HL-60 (cell line): Measurements from ENCODE around the gene H2BW1.
"Not testable (repeated sequence)": the region's sequence is repeated elsewhere in the genome, so short reads cannot be mapped to it uniquely, and the experiment has no call there.

Experiments
- GABPA ChIP-seq: IDR thresholded peaks from 2 replicates; pipeline ENCODE4 v1.6.1; 2012; ENCODE audit warnings: low read depth
- POLR2AphosphoS5 ChIP-seq: IDR thresholded peaks from 2 replicates; pipeline ENCODE4 v1.6.1; 2012; ENCODE audit warnings: low read depth
- SPI1 ChIP-seq: IDR thresholded peaks from 2 replicates; pipeline ENCODE4 v1.6.1; 2012; ENCODE audit warnings: low read depth, mild to moderate bottlenecking, borderline replicate concordance
- TF ChIP-seq, protein P1 (sequence below): IDR thresholded peaks from one replicate; pipeline ENCODE4 v1.5.1; 2011; ENCODE audit warnings: low read length, control low read depth, inconsistent platforms; ENCODE audit not compliant: insufficient read depth

DNA sequence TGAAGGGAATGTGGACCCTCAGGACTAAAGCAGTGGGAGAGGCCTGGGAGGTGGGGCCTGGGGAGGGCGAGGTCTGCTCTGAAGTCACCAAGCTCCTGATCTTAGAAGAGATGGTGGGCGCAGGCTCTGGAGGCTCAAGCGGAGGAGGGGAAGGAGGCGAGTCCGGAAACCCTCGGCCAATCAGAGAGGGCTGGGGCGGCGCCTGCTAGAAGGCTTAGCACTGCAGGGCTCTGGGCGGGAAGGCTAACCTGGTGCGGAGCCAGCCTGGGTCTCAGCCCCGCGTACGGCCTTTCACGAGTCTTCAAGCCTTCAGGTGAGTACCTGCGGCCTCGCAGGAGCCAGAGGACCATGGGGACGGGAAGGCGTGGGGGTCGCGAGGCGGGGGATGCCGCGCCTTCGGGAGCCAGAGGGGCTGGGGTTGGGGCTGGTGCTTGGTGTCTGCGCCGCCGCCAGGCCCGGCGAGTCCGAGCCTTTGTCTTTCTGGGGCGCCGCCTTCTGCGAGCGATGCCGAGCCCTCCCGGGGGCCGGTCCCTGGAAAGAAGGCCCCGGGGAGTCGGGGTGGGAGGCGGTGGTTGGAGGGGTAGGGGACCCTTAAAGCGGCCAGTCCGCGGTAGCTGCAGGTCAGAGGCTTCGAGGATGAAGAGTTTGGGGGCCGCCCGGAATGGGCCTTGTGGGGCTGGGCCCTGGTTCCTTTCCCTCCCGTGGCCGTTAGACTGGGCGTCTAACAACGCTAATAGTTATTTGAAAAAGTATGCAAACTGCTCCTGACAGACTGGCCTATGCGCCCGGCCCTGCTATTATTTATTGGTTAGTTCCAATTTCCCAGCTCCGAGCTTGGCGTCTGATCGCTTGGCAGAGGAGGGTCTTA lies 50.9 kb downstream of the H2BW1 start, which contains the start of gene TMSB15B:
- TF ChIP-seq, protein P1, sequence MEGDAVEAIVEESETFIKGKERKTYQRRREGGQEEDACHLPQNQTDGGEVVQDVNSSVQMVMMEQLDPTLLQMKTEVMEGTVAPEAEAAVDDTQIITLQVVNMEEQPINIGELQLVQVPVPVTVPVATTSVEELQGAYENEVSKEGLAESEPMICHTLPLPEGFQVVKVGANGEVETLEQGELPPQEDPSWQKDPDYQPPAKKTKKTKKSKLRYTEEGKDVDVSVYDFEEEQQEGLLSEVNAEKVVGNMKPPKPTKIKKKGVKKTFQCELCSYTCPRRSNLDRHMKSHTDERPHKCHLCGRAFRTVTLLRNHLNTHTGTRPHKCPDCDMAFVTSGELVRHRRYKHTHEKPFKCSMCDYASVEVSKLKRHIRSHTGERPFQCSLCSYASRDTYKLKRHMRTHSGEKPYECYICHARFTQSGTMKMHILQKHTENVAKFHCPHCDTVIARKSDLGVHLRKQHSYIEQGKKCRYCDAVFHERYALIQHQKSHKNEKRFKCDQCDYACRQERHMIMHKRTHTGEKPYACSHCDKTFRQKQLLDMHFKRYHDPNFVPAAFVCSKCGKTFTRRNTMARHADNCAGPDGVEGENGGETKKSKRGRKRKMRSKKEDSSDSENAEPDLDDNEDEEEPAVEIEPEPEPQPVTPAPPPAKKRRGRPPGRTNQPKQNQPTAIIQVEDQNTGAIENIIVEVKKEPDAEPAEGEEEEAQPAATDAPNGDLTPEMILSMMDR = not testable (repeated sequence)
- not testable (repeated sequence) for TF ChIP-seq POLR2AphosphoS5, SPI1, GABPA
